OCI-M2 (cell line): ENCODE results near the gene TMOD3.

ENCODE experiments used
- DNase-seq: peaks from one replicate; lab custom pipeline; 2025; ENCODE audit not compliant: unreplicated experiment; lab: John Stamatoyannopoulos, UW

TMOD3 gene

DNA sequence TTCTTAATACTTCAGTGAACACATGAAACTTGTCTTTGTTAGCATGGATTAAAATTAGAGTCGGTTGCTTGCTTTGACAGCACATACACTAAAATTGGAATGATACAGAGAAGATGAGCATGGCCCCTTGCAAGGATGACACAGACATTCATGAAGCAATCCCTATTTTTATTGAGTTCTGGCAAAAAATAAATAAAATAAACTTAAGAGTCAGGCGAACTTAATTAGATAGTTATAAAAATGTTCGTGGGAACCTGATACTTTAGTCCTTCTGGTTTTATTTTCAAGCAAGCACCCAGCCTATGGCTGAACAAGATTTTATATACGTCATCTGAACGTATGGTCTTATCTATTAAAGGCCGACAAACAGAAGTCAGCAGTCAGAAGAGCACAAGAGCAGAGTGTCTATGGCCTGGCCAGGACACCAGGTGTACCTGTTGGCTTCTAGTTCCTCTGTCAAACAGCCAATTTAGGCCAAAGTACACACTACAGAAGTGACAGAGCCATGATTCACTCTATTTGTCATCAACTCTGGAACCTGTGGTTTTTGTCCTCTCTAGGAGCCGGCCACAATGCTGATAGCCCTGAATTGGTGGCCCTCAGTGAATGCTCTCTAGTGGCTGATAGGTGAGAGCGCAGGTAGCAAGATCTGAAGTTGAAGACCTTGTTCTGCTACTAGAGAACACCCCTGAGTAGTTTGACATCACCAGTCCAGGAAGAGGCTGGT is 77.8 kb downstream of the TMOD3 start:
- DNase-seq: no peak

GRCh38 chr15:51908316-51908715 is 78.9 kb downstream of the TMOD3 start:
- no peak for DNase-seq

DNA sequence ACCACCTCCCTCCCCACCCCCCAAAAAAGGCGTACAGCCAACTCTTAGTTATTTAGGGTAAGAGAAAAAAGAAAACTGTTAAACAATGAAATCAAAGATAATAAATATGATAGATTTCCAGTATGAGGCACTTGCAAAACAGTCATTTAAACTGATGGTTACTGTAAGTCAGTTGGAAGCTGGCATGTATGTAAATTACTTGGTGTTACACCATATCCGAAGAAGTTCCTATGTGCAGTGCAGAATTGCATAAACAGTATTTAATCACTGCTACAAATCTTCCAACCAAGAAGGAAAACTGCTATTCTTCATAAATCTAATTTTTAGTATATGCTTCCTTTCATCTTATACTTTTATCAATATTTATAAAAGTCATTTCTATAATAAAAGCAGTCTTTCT is 80.1 kb downstream of the TMOD3 start:
- no peak for DNase-seq

DNA sequence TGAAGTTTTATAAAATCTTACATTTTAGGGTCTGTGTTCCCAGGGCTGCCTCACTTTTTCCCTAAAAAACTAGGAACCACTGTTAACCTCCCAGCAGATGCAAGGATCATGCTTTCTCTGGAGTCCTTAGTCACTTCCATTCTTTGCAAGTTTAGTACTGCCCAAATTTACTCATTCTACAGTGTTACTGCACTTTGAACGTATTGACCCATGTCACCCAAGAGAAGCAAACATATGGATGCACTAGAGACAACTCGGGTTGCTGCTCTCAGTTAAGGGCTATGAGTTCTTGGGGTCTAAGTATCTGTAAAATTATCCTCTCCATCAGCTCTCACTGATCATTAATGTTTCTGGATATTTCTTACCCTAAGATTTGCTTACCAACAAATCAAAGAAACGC is 83.1 kb downstream of the TMOD3 start:
- no peak for DNase-seq

DNA sequence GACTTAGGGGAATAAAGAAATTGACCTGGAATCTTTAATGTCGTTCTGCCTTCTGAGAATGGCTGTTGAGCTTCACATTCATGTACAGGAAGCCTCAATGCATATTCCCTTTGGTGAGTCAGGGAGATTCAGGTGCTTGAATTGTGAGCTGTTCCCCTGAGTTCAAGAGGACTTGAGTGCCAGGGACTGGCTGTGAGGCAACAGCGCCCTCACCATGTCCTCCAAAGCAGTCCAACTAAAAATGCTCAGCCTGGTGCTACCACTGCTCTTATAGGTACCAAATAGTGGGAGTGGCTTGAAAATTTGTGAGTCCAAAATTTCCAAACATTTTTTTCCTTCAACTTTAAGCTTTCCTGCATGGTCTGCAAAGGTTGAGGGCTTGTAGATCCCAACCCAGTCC is 88.0 kb downstream of the TMOD3 start:
- DNase-seq: no peak

GRCh38 chr15:51924156-51925068 is 95.0 kb downstream of the TMOD3 start:
- no peak for DNase-seq

DNA sequence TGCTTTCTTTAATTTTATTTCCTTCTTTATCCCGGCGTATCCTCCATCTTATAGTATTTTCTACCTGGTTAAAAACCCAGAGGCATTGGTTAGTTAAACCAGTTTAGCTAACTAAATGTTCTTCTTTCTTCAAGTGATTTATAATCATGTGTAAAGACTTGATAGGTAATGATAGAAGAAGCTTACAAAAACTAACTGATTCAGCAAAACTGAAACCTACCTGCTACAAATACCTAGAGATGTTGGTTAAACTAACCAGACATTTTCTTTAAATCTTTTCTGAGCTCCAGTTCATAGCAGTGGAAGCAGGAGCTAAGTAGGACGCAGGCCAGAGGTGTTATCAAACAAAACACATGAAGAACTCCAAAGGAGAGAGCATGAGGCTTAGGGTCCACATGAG is 97.4 kb downstream of the TMOD3 start:
- DNase-seq: no peak

GRCh38 chr15:51931016-51931415 is 101.6 kb downstream of the TMOD3 start:
- no peak for DNase-seq

GRCh38 chr15:51931638-51932037 is 102.2 kb downstream of the TMOD3 start:
- no peak for DNase-seq

- DNase-seq: no peak
These were observed 102.7 kb downstream of the TMOD3 start for GRCh38 chr15:51932161-51932560.

- DNase-seq: no peak
These were observed 106.1 kb downstream of the TMOD3 start for GRCh38 chr15:51935466-51936104.

GRCh38 chr15:51936105-51936478 is 106.6 kb downstream of the TMOD3 start:
- no peak for DNase-seq

GRCh38 chr15:51938286-51938685 is 108.8 kb downstream of the TMOD3 start:
- no peak for DNase-seq

DNA sequence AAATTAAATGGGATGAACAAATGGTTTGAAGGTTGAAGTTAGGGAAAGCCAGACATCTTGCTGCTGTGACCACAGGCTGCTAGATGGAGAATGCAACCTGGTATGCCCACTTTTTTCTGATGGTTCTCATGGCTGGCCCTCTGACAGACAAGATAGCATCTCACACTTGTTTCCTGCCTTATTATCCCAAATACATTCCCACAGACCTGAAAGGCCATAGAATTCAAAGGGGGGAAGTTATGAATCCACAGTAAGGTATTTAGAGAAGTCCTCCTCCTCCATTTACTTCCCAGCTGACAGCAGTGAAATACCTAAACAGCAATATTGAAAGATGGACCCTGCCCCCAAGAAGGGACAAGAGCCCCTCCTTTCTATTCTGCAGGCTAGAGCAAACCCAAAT is 109.8 kb downstream of the TMOD3 start:
- DNase-seq: no peak

DNA sequence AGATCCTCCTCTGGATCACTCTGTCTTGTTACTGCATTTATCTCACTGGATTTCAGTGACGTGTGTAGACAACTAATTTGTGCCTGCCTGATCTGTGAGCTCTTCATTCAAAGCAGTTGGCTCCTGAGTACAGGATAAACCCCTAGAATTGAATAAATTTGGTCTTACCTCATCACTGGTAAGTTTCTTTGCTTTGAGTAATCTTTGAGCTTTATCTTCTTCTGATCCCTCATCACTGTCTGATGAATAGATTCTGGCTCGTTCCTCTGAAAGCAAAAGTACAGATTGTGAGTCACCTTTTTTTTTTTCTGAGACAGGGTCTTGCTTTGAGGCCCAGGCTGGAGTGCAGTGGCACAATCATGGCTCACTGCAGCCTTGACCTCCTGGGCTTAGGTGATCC is 117.7 kb downstream of the TMOD3 start:
- no peak for DNase-seq

GRCh38 chr15:51952805-51953204 is 123.4 kb downstream of the TMOD3 start:
- DNase-seq: no peak

GRCh38 chr15:51955504-51955903 is 126.1 kb downstream of the TMOD3 start:
- DNase-seq: no peak
